ENCODE measurements around the gene HBZ.
A peak's percentile ranks its signal among the peaks of the same experiment; 100 is the strongest.
"Not testable (repeated sequence)": the region's sequence is repeated elsewhere in the genome, so short reads cannot be mapped to it uniquely, and the experiment has no call there.

The HBZ gene

DNA sequence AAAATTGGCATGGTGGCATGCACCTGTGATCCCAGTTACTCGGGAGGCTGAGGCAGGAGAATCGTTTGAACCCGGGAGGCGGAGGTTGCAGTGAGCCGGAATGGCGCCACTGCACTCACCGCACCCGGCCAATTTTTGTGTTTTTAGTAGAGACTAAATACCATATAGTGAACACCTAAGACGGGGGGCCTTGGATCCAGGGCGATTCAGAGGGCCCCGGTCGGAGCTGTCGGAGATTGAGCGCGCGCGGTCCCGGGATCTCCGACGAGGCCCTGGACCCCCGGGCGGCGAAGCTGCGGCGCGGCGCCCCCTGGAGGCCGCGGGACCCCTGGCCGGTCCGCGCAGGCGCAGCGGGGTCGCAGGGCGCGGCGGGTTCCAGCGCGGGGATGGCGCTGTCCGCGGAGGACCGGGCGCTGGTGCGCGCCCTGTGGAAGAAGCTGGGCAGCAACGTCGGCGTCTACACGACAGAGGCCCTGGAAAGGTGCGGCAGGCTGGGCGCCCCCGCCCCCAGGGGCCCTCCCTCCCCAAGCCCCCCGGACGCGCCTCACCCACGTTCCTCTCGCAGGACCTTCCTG lies 27.7 kb downstream of the HBZ start, which contains the start of gene HBQ1:
Gene HBQ1 (plus strand): TSS at position 359 of the 575 bp plus-strand sequence. CDS start 28 bp downstream, at position 387.
- peak; percentile 83 for DNase-seq

DNA sequence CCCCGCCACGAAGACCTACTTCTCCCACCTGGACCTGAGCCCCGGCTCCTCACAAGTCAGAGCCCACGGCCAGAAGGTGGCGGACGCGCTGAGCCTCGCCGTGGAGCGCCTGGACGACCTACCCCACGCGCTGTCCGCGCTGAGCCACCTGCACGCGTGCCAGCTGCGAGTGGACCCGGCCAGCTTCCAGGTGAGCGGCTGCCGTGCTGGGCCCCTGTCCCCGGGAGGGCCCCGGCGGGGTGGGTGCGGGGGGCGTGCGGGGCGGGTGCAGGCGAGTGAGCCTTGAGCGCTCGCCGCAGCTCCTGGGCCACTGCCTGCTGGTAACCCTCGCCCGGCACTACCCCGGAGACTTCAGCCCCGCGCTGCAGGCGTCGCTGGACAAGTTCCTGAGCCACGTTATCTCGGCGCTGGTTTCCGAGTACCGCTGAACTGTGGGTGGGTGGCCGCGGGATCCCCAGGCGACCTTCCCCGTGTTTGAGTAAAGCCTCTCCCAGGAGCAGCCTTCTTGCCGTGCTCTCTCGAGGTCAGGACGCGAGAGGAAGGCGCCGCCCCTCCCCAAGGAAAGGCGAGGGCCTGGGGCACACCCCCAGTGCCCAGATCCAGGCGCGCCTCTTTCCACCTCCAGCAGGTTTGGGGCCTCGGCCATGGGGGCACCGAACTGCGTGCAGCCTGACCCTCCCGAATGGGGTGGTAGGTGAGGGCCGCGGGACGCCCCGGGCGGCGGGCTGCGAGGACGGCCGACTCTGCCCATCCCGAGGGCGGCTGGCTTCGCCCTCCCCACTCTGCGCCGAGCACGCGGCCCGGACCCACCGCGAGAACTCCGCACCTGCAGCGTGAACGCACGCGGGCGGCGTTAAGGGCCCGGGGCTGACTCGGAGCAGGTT lies 28.5 kb downstream of the HBZ start:
- peak; percentile 94 for DNase-seq

DNA sequence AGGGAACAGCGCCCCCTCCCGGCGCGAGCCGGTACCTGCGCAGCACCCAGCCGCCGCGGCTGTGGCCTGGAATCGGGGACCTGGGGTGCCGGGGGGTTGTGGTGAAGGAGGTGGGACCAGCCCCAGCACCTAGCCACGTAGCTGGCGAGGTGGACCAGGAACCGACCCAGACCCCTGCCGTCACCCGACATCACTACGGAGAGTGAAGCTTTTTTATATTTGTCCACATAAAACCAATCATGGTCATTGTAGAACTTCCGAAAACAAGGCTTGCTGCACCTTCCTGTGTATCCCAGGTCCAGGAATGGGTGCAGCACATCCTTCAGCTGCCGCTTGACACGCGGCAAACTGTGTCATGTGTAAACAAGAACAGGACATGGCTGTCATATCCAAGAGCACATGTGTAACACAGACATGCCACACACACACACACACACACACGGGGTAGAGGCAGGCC lies 29.1 kb downstream of the HBZ start:
- DNase-seq = peak; percentile 43

DNA sequence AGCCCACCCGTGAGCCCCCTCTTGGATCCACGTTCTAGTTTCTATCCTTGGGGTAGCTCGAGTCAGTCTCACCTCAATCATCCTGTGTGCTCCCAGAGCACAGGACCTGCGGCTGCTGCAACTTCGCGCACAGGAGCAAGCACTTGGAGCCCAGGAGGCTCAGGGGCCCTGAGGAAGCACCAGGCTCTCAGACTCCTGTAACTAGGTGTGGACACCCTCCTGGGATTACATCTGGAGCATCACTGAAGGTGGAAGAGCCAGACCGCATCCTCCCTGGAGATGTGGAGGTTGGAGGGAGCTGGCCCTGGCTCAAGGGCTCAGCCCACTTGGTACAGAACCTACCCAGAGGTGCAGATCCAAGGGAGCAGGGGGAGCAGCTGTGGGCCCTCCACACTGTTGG lies 30.6 kb downstream of the HBZ start:
- no peak for DNase-seq

DNA sequence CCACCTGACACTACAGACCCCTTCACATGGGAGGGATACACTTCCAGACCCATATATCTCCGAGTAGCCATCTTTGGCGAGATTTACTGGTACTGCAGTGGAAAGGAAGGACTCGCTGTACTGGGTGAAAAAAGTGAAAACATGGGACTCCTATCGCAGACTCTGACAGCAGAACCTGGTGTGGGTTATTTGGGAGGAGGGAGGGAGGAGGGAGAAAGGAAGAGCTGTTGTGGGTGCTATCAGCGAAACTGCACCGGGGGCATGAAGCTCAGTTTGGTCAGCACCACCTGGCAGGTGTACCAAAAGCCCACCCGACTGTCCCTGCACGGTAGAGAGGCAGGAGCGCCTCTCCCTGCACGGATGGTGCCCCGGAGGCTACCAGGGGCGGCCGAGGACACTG lies 32.8 kb downstream of the HBZ start:
- DNase-seq = no peak

DNA sequence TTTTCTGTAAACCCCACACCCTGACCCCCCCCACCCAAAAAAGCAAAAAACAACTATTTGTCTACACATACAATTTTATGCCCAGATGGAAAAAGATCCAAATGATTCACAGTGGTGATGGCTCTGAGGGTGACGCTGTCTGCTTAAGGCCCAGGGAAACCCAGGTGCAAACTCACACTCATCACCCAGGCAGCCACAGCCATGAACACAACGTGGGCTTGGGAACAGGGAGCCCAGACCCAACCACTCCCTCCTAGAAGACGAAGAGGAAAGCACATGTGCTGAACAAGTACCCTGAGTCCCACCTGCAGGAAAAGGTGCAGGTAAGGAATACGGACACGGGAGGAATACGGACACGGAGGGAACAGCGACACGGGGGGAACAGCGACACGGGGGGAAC lies 33.2 kb downstream of the HBZ start:
- DNase-seq = no peak

DNA sequence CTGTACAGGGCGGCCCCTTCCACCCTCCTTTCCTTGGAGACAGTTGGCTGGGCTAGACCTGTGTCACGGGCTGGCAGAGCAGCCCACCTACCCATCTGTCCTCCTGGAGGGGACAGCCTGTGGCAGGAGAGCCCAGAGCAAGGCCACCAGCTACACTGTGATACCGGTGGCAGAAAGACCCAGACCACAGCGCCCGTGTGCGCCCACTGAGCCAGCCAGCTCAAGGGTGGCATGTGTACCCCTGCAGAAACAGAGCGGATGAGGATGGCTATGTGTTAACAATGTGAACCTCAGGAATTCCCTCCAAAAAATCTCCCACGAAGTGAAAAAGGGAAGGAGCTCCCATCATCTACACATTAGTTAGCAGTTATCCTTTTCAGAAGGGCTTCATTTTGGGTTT lies 34.9 kb downstream of the HBZ start:
- DNase-seq = no peak

DNA sequence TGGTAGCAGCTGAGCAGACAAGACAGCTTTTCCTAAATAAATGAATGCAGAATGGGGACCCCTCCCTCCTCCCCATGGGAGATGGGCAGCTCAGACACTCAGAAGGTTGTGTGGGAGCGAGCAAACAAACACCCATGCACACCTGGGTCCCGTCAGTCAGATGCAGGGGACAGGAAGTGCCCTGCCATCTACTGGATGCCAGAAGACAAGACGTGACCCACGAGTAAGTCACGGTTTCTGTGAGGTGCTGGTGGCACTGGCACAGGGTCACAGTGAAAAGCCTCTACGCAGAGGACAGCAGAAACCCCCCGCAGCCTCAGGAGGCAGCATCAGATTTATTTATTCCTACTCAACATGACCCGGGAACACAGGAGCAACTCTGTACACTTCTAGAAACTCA lies 36.2 kb downstream of the HBZ start:
- DNase-seq = peak; percentile 52

DNA sequence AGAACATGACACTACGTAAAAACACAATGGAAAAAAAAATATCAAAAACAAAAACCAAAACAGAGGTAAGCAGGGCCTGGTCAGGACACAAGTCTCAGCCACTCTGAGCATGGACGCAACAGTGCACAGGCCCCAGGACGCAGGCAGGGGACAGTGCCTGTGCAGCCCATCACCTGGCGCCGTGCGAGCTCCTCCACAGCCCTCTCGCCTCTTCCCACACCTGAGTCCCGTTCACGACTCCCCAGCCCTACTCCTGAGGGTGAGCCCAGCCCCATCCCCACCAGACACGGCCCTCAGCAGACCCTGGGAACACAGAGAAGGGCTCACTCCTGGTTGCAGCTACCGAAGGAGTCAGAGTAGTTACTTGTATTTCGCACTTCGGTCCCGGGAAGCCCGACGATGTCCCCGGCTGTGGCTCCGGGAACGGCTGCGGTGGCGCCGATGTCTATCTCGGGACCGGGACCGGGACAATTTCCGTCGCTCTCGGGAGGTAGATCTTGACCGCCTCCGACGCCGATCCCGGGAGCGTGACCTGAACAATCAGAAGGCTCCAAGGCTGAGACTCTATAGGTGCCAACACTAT lies 37.3 kb downstream of the HBZ start:
- no peak for DNase-seq

DNA sequence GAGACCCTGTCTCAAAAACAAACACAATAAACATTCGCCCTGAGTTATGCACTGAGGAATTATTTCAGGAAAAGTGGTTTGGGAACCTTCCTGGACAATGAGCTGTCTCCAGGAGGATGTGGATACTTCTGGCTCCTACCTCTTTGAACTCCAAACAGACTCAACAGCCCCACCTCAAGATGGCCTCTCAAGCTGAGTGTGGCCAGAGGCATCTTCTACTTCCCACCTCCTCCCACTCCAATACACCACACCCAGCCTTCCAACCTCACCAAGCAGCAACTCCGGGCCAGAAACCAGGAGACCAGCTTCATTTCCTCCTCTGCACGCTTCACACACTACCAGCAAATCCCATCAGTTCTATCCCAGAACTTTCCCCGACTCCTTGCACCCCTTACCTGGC lies 39.4 kb downstream of the HBZ start:
- DNase-seq = no peak

DNA sequence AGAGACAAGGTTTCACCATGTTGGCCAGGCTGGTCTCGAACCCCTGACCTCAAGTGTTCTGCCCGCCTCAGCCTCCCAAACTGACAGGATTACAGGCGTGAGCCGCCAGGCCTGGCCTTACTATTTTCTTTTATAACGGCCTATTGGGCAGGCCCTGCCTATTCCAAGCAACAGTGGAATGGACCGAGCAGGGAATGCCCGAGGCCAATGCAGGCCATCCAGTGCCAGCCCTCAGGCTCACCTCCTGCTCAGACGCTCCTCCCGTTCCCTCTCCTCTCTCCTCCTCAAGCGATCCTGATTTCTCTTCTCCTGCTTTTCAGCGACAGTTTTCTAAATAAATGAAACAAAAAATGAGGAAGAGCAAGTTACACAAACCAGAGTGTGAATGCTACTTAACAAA lies 40.2 kb downstream of the HBZ start:
- DNase-seq = no peak

DNA sequence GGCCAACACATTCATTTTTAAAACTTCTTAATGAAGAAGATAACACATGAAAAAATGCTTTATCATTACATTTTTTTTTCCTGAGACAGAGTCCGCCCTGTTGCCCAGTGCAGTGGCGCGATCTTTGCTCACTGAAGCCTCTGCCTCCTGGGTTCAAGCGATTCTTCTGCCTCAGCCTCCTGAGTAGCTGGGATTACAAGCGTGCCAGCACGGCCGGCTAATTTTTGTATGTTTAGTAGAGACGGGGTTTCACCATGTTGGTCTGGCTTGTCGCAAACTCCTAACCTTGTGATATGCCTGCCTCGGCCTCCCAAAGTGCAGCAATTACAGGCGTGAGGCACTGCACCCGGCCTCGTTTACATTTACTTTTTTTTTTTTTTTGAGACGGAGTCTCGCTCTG lies 41.0 kb downstream of the HBZ start:
- DNase-seq = no peak

DNA sequence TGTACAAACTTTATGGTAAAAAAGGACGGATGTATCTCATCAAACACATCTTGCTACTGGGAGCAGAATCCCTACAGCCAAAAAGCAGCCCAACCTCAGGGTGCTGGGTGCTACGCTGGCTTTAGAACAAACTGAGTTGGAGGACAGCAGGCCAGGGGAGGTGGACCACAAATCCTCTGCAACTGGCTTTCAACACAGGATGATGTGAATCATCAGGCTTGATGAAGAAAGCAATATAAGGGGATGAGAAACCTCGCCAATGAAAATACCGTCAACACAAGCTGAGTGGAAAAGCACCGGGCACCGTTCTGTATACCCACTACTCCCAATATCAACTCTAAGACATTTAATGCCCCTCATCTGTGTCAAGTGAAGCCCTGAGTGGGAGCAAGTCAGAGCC lies 42.1 kb downstream of the HBZ start:
- no peak for DNase-seq

DNA sequence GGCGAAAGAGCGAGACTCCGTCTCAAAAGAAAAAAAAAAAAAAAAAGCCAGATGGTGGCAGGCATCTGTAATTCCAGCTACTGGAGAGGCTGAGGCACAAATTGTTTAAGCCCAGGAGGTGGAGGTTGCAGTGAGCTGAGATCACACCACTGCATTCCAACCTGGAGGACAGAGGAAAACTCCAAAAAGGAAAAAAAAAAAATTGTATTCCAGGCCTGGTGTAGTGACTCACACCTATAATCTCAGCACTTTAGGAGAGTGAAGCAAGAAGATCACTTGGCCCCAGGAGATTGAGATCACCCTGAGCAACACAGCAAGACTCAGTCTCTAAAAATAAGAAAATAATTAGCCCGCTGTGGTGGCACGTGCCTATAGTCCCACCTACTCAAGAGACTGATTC lies 47.9 kb downstream of the HBZ start:
- no peak for DNase-seq

DNA sequence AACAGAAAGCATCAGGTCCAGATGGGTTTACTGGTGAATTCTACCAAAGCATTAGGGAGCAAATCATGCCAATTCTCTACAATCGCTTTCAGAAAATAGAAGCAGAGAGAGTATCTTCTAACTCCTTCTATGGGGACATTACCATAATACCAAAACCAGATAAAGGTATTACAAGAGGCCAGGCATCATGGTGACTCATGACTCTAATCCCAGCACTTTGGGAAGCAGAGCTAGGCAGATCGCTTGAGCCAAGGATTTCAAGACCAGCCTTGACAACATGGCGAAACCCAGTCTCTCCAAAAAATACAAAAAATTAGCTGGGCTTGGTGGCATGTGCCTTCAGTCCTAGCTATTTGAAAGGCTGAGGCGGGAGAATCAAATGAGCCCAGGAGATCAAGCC lies 50.8 kb downstream of the HBZ start:
- DNase-seq = no peak

DNA sequence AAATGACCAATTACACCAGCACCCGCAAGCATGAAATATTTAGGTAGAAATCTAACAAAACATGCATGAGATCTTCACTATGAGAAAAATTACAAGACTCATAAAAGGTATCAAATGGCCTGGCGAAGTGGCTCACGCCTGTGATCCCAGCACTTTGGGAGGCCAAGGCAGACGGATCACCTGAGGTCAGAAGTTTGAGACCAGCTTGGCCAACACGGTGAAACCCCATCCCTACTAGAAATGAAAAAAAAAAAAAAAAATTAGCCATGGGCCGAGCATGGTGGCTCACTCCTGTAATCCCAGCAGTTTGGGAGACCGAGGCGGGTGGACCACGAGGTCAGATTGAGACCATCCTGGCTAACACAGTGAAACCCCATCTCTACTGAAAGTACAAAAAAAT lies 51.6 kb downstream of the HBZ start:
- DNase-seq = not testable (repeated sequence)

Measured in hematopoietic multipotent progenitor cell treated with erythropoietin and hydrocortisone succinate and interleukin-3 and kit ligand, for 4 days (in vitro differentiated cells).